Measurements from ENCODE around the gene GRK4.

GRCh38 chr4:2944091-2944482 is 19.3 kb upstream of the GRK4 start:
- TF ChIP-seq CTCF (IDR thresholded peaks at IDR 0.05; ENCODE audit: borderline replicate concordance, extremely low read depth, low read length, poor library complexity, severe bottlenecking) (no peak), EZH2 (IDR thresholded peaks at IDR 0.05; ENCODE audit: borderline replicate concordance, low read depth, low read length, severe bottlenecking) (no peak)

Data from DND-41 (cell line).